OCI-LY3 (cell line): ENCODE measurements around the gene GARIN5A.

Source experiments
- EZH2phosphoT487 ChIP-seq: fragments of 200-600 bp; shearing (Covaris generic); IDR thresholded peaks from 2 replicates; pipeline ENCODE4 v1.6.1; 2018; ENCODE audit warnings: antibody characterized with exemption, mixed run types, low read depth
- TF ChIP-seq, protein P1 (sequence below): fragments of 200-600, 300-600 bp; sonication (generic); IDR thresholded peaks from 2 replicates; pipeline ENCODE4 v1.5.1; 2014; ENCODE audit warnings: antibody characterized with exemption, low read length, low read depth

DNA sequence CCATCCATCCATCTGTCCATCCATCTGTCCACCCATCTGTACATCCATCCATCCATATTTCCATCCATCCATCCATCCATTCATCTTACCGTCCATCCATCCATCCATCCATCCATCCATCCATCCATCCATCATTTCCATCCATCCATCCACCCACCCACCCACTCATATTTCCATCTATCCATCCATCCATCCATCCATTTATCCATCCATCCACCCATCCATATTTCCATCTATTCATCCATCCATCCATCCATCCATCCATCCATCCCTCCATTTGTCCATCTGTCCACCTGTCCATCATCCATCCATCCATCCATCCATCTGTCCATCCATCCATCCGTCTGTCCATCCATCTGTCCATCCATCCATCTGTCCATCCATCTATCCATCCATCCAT, 20.7 kb downstream of the GARIN5A start:
- TF ChIP-seq, protein P1, sequence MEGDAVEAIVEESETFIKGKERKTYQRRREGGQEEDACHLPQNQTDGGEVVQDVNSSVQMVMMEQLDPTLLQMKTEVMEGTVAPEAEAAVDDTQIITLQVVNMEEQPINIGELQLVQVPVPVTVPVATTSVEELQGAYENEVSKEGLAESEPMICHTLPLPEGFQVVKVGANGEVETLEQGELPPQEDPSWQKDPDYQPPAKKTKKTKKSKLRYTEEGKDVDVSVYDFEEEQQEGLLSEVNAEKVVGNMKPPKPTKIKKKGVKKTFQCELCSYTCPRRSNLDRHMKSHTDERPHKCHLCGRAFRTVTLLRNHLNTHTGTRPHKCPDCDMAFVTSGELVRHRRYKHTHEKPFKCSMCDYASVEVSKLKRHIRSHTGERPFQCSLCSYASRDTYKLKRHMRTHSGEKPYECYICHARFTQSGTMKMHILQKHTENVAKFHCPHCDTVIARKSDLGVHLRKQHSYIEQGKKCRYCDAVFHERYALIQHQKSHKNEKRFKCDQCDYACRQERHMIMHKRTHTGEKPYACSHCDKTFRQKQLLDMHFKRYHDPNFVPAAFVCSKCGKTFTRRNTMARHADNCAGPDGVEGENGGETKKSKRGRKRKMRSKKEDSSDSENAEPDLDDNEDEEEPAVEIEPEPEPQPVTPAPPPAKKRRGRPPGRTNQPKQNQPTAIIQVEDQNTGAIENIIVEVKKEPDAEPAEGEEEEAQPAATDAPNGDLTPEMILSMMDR = no peak
- TF ChIP-seq EZH2phosphoT487 = no peak
